HepG2 (cell line): ENCODE results near the gene FNBP1L. TPM values are rescaled to one million over a fixed set of nuclear protein-coding genes. Genes with fewer than 3 reads are reported as not detected.

Source experiments
- CENPBD1 ChIP-seq: sonication (generic); formaldehyde crosslinking; IDR thresholded peaks from 2 replicates; pipeline ENCODE4 v1.8.0; 2022; ENCODE audit warnings: missing genetic modification reagents, low read depth, mild to moderate bottlenecking, borderline replicate concordance
- CSRNP1 ChIP-seq: sonication (generic); formaldehyde crosslinking; IDR thresholded peaks from 2 replicates; pipeline ENCODE4 v1.8.1; 2023; ENCODE audit warnings: mild to moderate bottlenecking, missing genetic modification reagents
- FOSL2 ChIP-seq: sonication (generic); formaldehyde crosslinking; IDR thresholded peaks from 2 replicates; pipeline ENCODE4 v1.4.0; 2020; ENCODE audit warnings: missing genetic modification reagents
- FOXA3 ChIP-seq: IDR thresholded peaks from 2 replicates; pipeline ENCODE4 v1.6.1; 2016; ENCODE audit warnings: missing genetic modification reagents, missing compliant biosample characterization
- FOXO4 ChIP-seq: sonication (generic); formaldehyde crosslinking; conservative IDR thresholded peaks from 2 replicates; pipeline ENCODE4 v1.8.1; 2023; ENCODE audit warnings: missing genetic modification reagents
- GLI4 ChIP-seq: sonication (generic); formaldehyde crosslinking; IDR thresholded peaks from 2 replicates; pipeline ENCODE4 v1.5.1; 2020; ENCODE audit warnings: missing genetic modification reagents, mild to moderate bottlenecking, moderate library complexity, borderline replicate concordance
- KAT7 ChIP-seq: IDR thresholded peaks from 2 replicates; pipeline ENCODE4 v1.6.1; 2018; ENCODE audit warnings: borderline replicate concordance, missing compliant biosample characterization
- MZF1 ChIP-seq: sonication (generic); formaldehyde crosslinking; IDR thresholded peaks from 2 replicates; pipeline ENCODE4 v1.8.1; 2023; ENCODE audit warnings: mild to moderate bottlenecking, missing genetic modification reagents, borderline replicate concordance
- SNAPC2 ChIP-seq: sonication (generic); formaldehyde crosslinking; IDR thresholded peaks from 2 replicates; pipeline ENCODE4 v1.8.1; 2022; ENCODE audit warnings: mild to moderate bottlenecking, missing genetic modification reagents
- ZBTB33 ChIP-seq: sonication (generic); formaldehyde crosslinking; IDR thresholded peaks from 2 replicates; pipeline ENCODE4 v1.4.0; 2020; ENCODE audit warnings: missing genetic modification reagents
- ZFP91 ChIP-seq: sonication (generic); formaldehyde crosslinking; IDR thresholded peaks from 2 replicates; pipeline ENCODE4 v1.9.0; 2022; ENCODE audit warnings: missing genetic modification reagents, mild to moderate bottlenecking, borderline replicate concordance
- ZNF660 ChIP-seq: sonication (generic); formaldehyde crosslinking; IDR thresholded peaks from 2 replicates; pipeline ENCODE4 v1.5.1; 2020; ENCODE audit warnings: mild to moderate bottlenecking, low read depth, missing genetic modification reagents, borderline replicate concordance
- ZNF687 ChIP-seq: sonication (generic); formaldehyde crosslinking; IDR thresholded peaks from 2 replicates; pipeline ENCODE4 v1.5.1; 2020; ENCODE audit warnings: mild to moderate bottlenecking, missing genetic modification reagents, moderate library complexity
- ZNF770 ChIP-seq: sonication (generic); formaldehyde crosslinking; IDR thresholded peaks from 2 replicates; pipeline ENCODE4 v1.5.0; 2020; ENCODE audit warnings: mild to moderate bottlenecking, missing genetic modification reagents
- polyA plus RNA-seq, 8 experiments: library from polyadenylated mRNA; depleted of rRNA in 3 of 8; stranded (reverse) in 7 of 8; unstranded in 1 of 8; fragments of >200 nt; fragmentation: Illumina TruSeq in 4 of 8; extraction: Trizol in 4 of 8; gene quantifications; 2 replicates each; pipeline versions ENCODE4 v1.2.1 to v1.2.3, GENCODE V29; 2011 to 2016; ENCODE audit warnings: low read depth in 4 of 8, missing spikeins in 1 of 8, mixed read lengths in 1 of 8; ENCODE audit not compliant: insufficient read depth in 1 of 8
- total RNA-seq, 5 experiments: library from RNA; depleted of rRNA; stranded (reverse); fragments of >200 nt; fragmentation: Illumina TruSeq; extraction: Trizol; gene quantifications; 2 replicates each; pipeline ENCODE4 v1.2.3, GENCODE V29; 2016; ENCODE audit warnings: low read depth in 1 of 5

The FNBP1L gene
- total and polyA plus RNA-seq, 2 of the 13 experiments (the other 11 are each of a cell fraction or from before 2014, with no cell fraction given), result 24.1 to 27.1 TPM

GRCh38 chr1:93579891-93580290 lies 132.0 kb downstream of the FNBP1L start (continued):
- peak; percentile 38; the same call in 1 of the 2 replicates for TF ChIP-seq ZFP91
- TF ChIP-seq SNAPC2 (CRISPR knock-in tag), result no peak
- TF ChIP-seq MZF1 (CRISPR knock-in tag), result no peak
- peak; percentile 75 for TF ChIP-seq FOXA3 (CRISPR knock-in tag)
- no peak for TF ChIP-seq GLI4 (CRISPR knock-in tag)
- TF ChIP-seq FOXO4 (CRISPR knock-in tag), result no peak
- TF ChIP-seq FOSL2, result peak; percentile 90
- no peak for TF ChIP-seq CENPBD1 (CRISPR knock-in tag)
- peak; percentile 71 for TF ChIP-seq ZNF687 (CRISPR knock-in tag)
- TF ChIP-seq ZNF660 (CRISPR knock-in tag), result no peak
- 0 out of 2 replicates have a peak, but pooled peaks have one; percentile 21 for TF ChIP-seq CSRNP1 (CRISPR knock-in tag)
- no peak for TF ChIP-seq ZNF770
- no peak for TF ChIP-seq KAT7 (CRISPR knock-in tag)
- 0 out of 2 replicates have a peak, but pooled peaks have one; percentile 20 for TF ChIP-seq ZBTB33
